DMS153 treated with DMSO at 0.1 percent for 48 hours (cell line): ENCODE measurements around the gene SMIM26.
"Not testable (repeated sequence)": the region's sequence is repeated elsewhere in the genome, so short reads cannot be mapped to it uniquely, and the experiment has no call there.

ENCODE experiments used
- DNase-seq: peaks from one replicate; lab custom pipeline; 2025; ENCODE audit not compliant: unreplicated experiment; lab: John Stamatoyannopoulos, UW

SMIM26 gene

GRCh38 chr20:18566892-18567738, at the start of gene SMIM26:
TSS of gene SMIM26 (plus strand) at chr20:18567432. CDS start at chr20:18567479, 47 bp downstream.
- peak; percentile 75 for DNase-seq

- not testable (repeated sequence) for DNase-seq
Measured at GRCh38 chr20:18522066-18522465, 45.2 kb upstream of the SMIM26 start.

- no peak for DNase-seq
Measured at GRCh38 chr20:18523066-18523465, 44.2 kb upstream of the SMIM26 start.

- DNase-seq, result no peak
Measured at GRCh38 chr20:18524646-18525045, 42.6 kb upstream of the SMIM26 start.

- DNase-seq, result not testable (repeated sequence)
Measured at GRCh38 chr20:18526761-18527160, 40.5 kb upstream of the SMIM26 start.

GRCh38 chr20:18527339-18527738, 39.9 kb upstream of the SMIM26 start:
- no peak for DNase-seq

- DNase-seq, result no peak
Measured at GRCh38 chr20:18527836-18528235, 39.4 kb upstream of the SMIM26 start.

GRCh38 chr20:18529041-18529440, 38.2 kb upstream of the SMIM26 start:
- no peak for DNase-seq

- DNase-seq, result no peak
Measured at GRCh38 chr20:18532626-18533025, 34.6 kb upstream of the SMIM26 start.

GRCh38 chr20:18533491-18533890, 33.7 kb upstream of the SMIM26 start:
- no peak for DNase-seq

- DNase-seq, result no peak
Measured at GRCh38 chr20:18533978-18534644, 33.1 kb upstream of the SMIM26 start.

GRCh38 chr20:18537651-18538050, 29.6 kb upstream of the SMIM26 start:
- no peak for DNase-seq

GRCh38 chr20:18541741-18542140, 25.5 kb upstream of the SMIM26 start:
- no peak for DNase-seq

- DNase-seq, result no peak
Measured at GRCh38 chr20:18543216-18543615, 24.0 kb upstream of the SMIM26 start.

- DNase-seq, result no peak
Measured at GRCh38 chr20:18543932-18544331, 23.3 kb upstream of the SMIM26 start.

- no peak for DNase-seq
Measured at GRCh38 chr20:18545566-18545965, 21.7 kb upstream of the SMIM26 start.

- DNase-seq, result no peak
Measured at GRCh38 chr20:18548465-18548864, 18.8 kb upstream of the SMIM26 start.

GRCh38 chr20:18553746-18554145, 13.5 kb upstream of the SMIM26 start:
- no peak for DNase-seq

- DNase-seq, result no peak
Measured at GRCh38 chr20:18567739-18568091, 483 bp downstream of the SMIM26 start.

- no peak for DNase-seq
Measured at GRCh38 chr20:18571009-18571408, 3.8 kb downstream of the SMIM26 start.

- no peak for DNase-seq
Measured at GRCh38 chr20:18571578-18571977, 4.3 kb downstream of the SMIM26 start.

- DNase-seq, result no peak
Measured at GRCh38 chr20:18577942-18578341, 10.7 kb downstream of the SMIM26 start.
